SU-DHL-6 (cell line): ENCODE measurements around the gene SMPDL3B.

Experiments
- H2AFZ ChIP-seq: fragments of 200-600 bp; sonication (generic); 2 replicates; pipeline ENCODE4 v1.6.1; 2014; ENCODE audit warnings: low read depth, mild to moderate bottlenecking, moderate library complexity, mixed read lengths, antibody characterized with exemption, low read length; ENCODE audit not compliant: severe bottlenecking
- H3F3A ChIP-seq: fragments of 200-600 bp; shearing (Covaris generic); 2 replicates; pipeline ENCODE4 v1.6.0; 2016; ENCODE audit warnings: antibody characterized with exemption, mild to moderate bottlenecking; ENCODE audit not compliant: insufficient read depth
- H3K27ac ChIP-seq: fragments of 200-600 bp; sonication (generic); 2 replicates; pipeline ENCODE4 v1.5.1; 2016; ENCODE audit warnings: low read depth, mild to moderate bottlenecking, low read length, moderate library complexity, mixed read lengths
- H3K27me3 ChIP-seq: fragments of 200-600 bp; sonication (generic), shearing (Covaris generic); 2 replicates; pipeline ENCODE4 v1.6.0; 2014; ENCODE audit warnings: mild to moderate bottlenecking, low read length
- H3K36me3 ChIP-seq: fragments of 200-600 bp; sonication (generic); 2 replicates; pipeline ENCODE4 v1.6.1; 2014; ENCODE audit warnings: mild to moderate bottlenecking, low read length, mixed read lengths
- H3K4me2 ChIP-seq: fragments of 300-600, 200-600 bp; shearing (Covaris generic), sonication (generic); 2 replicates; pipeline ENCODE4 v1.6.0; 2014; ENCODE audit warnings: low read length, low read depth, mild to moderate bottlenecking; ENCODE audit not compliant: poor library complexity, severe bottlenecking
- H3K4me3 ChIP-seq: fragments of 200-600 bp; sonication (generic); 2 replicates; pipeline ENCODE4 v1.5.1; 2014; ENCODE audit warnings: antibody characterized with exemption, low read length, mild to moderate bottlenecking, mixed read lengths; ENCODE audit not compliant: insufficient read depth, poor library complexity, severe bottlenecking
- H3K79me2 ChIP-seq: fragments of 200-600 bp; sonication (generic); 2 replicates; pipeline ENCODE4 v1.6.1; 2014; ENCODE audit warnings: mild to moderate bottlenecking, low read length, moderate library complexity; ENCODE audit not compliant: insufficient read depth
- H3K9ac ChIP-seq: fragments of 200-600 bp; sonication (generic); 2 replicates; pipeline ENCODE4 v1.7.0; 2014; ENCODE audit warnings: mild to moderate bottlenecking, low read length
- H3K9me2 ChIP-seq: fragments of 200-600 bp; sonication (generic); replicated peaks from 2 replicates; pipeline ENCODE4 v1.6.1; 2014; ENCODE audit warnings: low read length; ENCODE audit not compliant: insufficient read depth
- H3K9me3 ChIP-seq: fragments of 200-600 bp; sonication (generic); 2 replicates; pipeline ENCODE4 v1.6.1; 2014; ENCODE audit warnings: low read length, mixed read lengths; ENCODE audit not compliant: insufficient read depth
- H4K20me1 ChIP-seq: fragments of 200-600 bp; sonication (generic); 2 replicates; pipeline ENCODE4 v1.6.1; 2014; ENCODE audit warnings: low read depth, mild to moderate bottlenecking, antibody characterized with exemption, low read length, moderate library complexity, mixed read lengths
- CTCF ChIP-seq: fragments of 200-600 bp; sonication (generic); IDR thresholded peaks from one replicate; pipeline ENCODE4 v1.5.1; 2017; ENCODE audit warnings: antibody characterized with exemption, mild to moderate bottlenecking, low read length, moderate library complexity; ENCODE audit not compliant: insufficient read depth, poor library complexity, severe bottlenecking
- EZH2phosphoT487 ChIP-seq: fragments of 200-600 bp; sonication (generic), shearing (Covaris generic); conservative IDR thresholded peaks from 2 replicates; pipeline ENCODE4 v1.6.1; 2018; ENCODE audit warnings: mild to moderate bottlenecking, antibody characterized with exemption, low read length, moderate library complexity, mixed read lengths

The SMPDL3B gene

DNA sequence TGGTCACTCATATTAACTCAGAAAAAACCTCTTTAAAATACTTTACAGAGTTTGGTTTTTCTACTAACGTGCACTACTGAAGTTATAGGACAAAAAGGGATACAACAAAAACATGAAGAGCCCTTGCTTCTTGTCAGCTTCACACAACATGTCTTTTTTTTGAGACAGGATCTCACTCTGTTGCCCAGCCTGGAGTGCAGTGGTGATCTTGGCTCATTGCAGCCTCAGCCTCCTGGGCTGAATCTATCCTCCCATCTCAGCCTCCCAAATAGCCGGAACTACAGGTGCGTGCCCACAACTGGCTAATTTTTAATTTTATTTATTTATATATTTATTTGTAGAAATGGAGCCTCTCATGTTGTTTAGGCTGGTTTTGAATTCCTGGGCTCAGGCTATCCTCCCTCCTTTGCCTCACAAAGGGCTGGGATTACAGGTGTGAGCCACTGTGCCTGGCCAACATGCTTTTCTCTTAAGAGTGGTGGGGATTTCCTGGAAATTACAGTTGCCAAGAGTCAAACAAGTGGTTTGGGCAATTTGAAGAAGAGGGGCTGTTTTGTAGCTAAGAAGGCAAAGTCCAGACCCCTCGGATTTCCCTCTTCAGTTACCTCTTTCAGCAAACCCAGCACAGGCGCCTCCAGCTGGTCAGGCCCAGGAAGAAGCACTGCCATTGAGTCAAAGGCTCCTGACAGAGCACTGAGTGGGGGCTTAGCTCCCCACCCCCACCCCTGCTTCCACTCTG lies 6.4 kb upstream of the SMPDL3B start:
- no peak overlapping the region for H3K4me3 ChIP-seq
- no peak overlapping the region for H2AFZ ChIP-seq
- H3K27ac ChIP-seq = no peak overlapping the region
- H3K9me3 ChIP-seq = no peaks in the 10 kb centered on the region
- no peak overlapping the region for H3K9ac ChIP-seq
- TF ChIP-seq EZH2phosphoT487 (no peak), CTCF (no peak)
- H3K27me3 ChIP-seq = no peaks in the 10 kb centered on the region
- H3K36me3 ChIP-seq = no peaks in the 10 kb centered on the region
- no peaks in the 10 kb centered on the region for H3F3A ChIP-seq
- H4K20me1 ChIP-seq = no peaks in the 10 kb centered on the region
- H3K79me2 ChIP-seq = no peaks in the 10 kb centered on the region
- no peaks in the 10 kb centered on the region for H3K9me2 ChIP-seq
- H3K4me2 ChIP-seq = no peak overlapping the region

DNA sequence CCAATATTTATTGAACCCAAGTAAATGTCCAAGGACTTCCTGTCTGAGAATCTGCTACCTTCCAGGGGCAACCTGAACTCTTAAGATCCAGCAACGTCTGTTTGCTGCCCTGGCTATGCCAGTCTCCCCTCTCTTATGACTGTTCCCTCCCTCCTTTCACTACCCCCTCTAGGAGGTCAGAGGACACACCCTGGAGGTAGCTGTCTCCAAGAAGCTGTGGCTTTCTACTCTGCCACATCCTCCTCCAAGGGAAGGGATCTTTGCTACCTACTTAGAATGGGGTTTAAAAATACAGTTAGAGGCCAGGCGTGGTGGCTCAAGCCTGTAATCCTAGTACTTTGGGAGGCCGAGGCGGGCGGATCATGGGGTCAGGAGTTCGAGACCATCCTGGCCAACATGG lies 3.6 kb upstream of the SMPDL3B start:
- H3K9me3 ChIP-seq = no peaks in the 10 kb centered on the region
- H2AFZ ChIP-seq = no peak overlapping the region
- H3K36me3 ChIP-seq = no peaks in the 10 kb centered on the region
- H3F3A ChIP-seq = no peaks in the 10 kb centered on the region
- H3K27ac ChIP-seq = no peak overlapping the region
- no peak overlapping the region for H3K9ac ChIP-seq
- no peak overlapping the region for H3K4me3 ChIP-seq
- H3K9me2 ChIP-seq = no peaks in the 10 kb centered on the region
- H3K4me2 ChIP-seq = no peak overlapping the region
- H3K27me3 ChIP-seq = no peaks in the 10 kb centered on the region
- TF ChIP-seq EZH2phosphoT487 = no peak
- no peak for TF ChIP-seq CTCF
- H3K79me2 ChIP-seq = no peaks in the 10 kb centered on the region
- H4K20me1 ChIP-seq = no peaks in the 10 kb centered on the region

GRCh38 chr1:27931759-27932158 lies 3.0 kb upstream of the SMPDL3B start:
- H3K9ac ChIP-seq = no peak overlapping the region
- H3K79me2 ChIP-seq = no peaks in the 10 kb centered on the region
- no peaks in the 10 kb centered on the region for H3F3A ChIP-seq
- H3K27ac ChIP-seq = no peak overlapping the region
- no peaks in the 10 kb centered on the region for H3K27me3 ChIP-seq
- no peaks in the 10 kb centered on the region for H3K9me2 ChIP-seq
- H3K9me3 ChIP-seq = no peaks in the 10 kb centered on the region
- TF ChIP-seq EZH2phosphoT487 = no peak
- TF ChIP-seq CTCF = no peak
- H4K20me1 ChIP-seq = no peaks in the 10 kb centered on the region
- H3K36me3 ChIP-seq = no peaks in the 10 kb centered on the region
- no peak overlapping the region for H3K4me3 ChIP-seq
- H3K4me2 ChIP-seq = no peak overlapping the region
- H2AFZ ChIP-seq = no peak overlapping the region
